GM18526 (cell line): ENCODE data around the gene POLA1.

ENCODE experiments used
- POLR2A ChIP-seq: IDR thresholded peaks from 3 replicates; pipeline ENCODE4 v1.6.1; 2011; ENCODE audit not compliant: insufficient read length; ENCODE audit errors: extremely low read depth

POLA1 gene

GRCh38 chrX:24760363-24761000 is 66.8 kb downstream of the POLA1 start:
- no peak for TF ChIP-seq POLR2A

- no peak for TF ChIP-seq POLR2A
Observed at GRCh38 chrX:24761306-24761705, 67.6 kb downstream of the POLA1 start.

- no peak for TF ChIP-seq POLR2A
Observed at GRCh38 chrX:24763989-24764388, 70.3 kb downstream of the POLA1 start.

- TF ChIP-seq POLR2A = no peak
Observed at GRCh38 chrX:24767557-24767956, 73.8 kb downstream of the POLA1 start.

- no peak for TF ChIP-seq POLR2A
Observed at GRCh38 chrX:24768556-24768955, 74.8 kb downstream of the POLA1 start.

GRCh38 chrX:24774650-24775049 is 80.9 kb downstream of the POLA1 start:
- no peak for TF ChIP-seq POLR2A

GRCh38 chrX:24775891-24776290 is 82.2 kb downstream of the POLA1 start:
- no peak for TF ChIP-seq POLR2A

- no peak for TF ChIP-seq POLR2A
Observed at GRCh38 chrX:24777660-24778059, 83.9 kb downstream of the POLA1 start.

GRCh38 chrX:24782011-24782410 is 88.3 kb downstream of the POLA1 start:
- no peak for TF ChIP-seq POLR2A

GRCh38 chrX:24789047-24789446 is 95.3 kb downstream of the POLA1 start:
- no peak for TF ChIP-seq POLR2A

GRCh38 chrX:24790166-24790565 is 96.4 kb downstream of the POLA1 start:
- TF ChIP-seq POLR2A = no peak

- no peak for TF ChIP-seq POLR2A
Observed at GRCh38 chrX:24796204-24796603, 102.5 kb downstream of the POLA1 start.

- no peak for TF ChIP-seq POLR2A
Observed at GRCh38 chrX:24799078-24799477, 105.4 kb downstream of the POLA1 start.

- no peak for TF ChIP-seq POLR2A
Observed at GRCh38 chrX:24799565-24799964, 105.8 kb downstream of the POLA1 start.

GRCh38 chrX:24805201-24805600 is 111.5 kb downstream of the POLA1 start:
- TF ChIP-seq POLR2A = no peak

GRCh38 chrX:24828147-24828546 is 134.4 kb downstream of the POLA1 start:
- no peak for TF ChIP-seq POLR2A

GRCh38 chrX:24828600-24828999 is 134.9 kb downstream of the POLA1 start:
- no peak for TF ChIP-seq POLR2A
